Bronchial epithelial cell (primary cell): ENCODE measurements around the gene CAMK2D. TPM values are rescaled to one million over a fixed set of nuclear protein-coding genes. Genes with fewer than 3 reads are reported as not detected.

Experiments
- DNase-seq: peaks from one replicate; pipeline ENCODE4 v3.0.0-alpha.2; 2010; ENCODE audit warnings: low read depth
- FAIRE-seq: peaks from 2 replicates; lab custom pipeline; 2011; peaks lifted over from hg19 to GRCh38; lab: Jason Lieb, UNC
- H3K27me3 ChIP-seq: 2 replicates; pipeline ENCODE4 v1.5.1; 2011; ENCODE audit warnings: low read length; ENCODE audit not compliant: control insufficient read depth, insufficient read depth
- H3K36me3 ChIP-seq: 2 replicates; pipeline ENCODE4 v1.5.1; 2011; ENCODE audit warnings: low read length; ENCODE audit not compliant: control insufficient read depth, insufficient read depth
- H3K4me3 ChIP-seq: 2 replicates; pipeline ENCODE4 v1.5.1; 2011; ENCODE audit warnings: mild to moderate bottlenecking, low read depth, low read length, control low read depth
- total RNA-seq: library from RNA; depleted of rRNA; stranded (reverse); fragments of >200 nt; gene quantifications from 2 replicates; pipeline ENCODE4 v1.2.1, GENCODE V29; 2014
- TF ChIP-seq, protein P1 (sequence below): IDR thresholded peaks from 2 replicates; pipeline ENCODE4 v1.5.1; 2011; ENCODE audit warnings: mild to moderate bottlenecking, moderate library complexity, low read length, control low read depth, inconsistent platforms; ENCODE audit not compliant: insufficient read depth, severe bottlenecking

CAMK2D gene
- total RNA-seq, 1 donor from 2014 or later: 50.8 TPM

DNA sequence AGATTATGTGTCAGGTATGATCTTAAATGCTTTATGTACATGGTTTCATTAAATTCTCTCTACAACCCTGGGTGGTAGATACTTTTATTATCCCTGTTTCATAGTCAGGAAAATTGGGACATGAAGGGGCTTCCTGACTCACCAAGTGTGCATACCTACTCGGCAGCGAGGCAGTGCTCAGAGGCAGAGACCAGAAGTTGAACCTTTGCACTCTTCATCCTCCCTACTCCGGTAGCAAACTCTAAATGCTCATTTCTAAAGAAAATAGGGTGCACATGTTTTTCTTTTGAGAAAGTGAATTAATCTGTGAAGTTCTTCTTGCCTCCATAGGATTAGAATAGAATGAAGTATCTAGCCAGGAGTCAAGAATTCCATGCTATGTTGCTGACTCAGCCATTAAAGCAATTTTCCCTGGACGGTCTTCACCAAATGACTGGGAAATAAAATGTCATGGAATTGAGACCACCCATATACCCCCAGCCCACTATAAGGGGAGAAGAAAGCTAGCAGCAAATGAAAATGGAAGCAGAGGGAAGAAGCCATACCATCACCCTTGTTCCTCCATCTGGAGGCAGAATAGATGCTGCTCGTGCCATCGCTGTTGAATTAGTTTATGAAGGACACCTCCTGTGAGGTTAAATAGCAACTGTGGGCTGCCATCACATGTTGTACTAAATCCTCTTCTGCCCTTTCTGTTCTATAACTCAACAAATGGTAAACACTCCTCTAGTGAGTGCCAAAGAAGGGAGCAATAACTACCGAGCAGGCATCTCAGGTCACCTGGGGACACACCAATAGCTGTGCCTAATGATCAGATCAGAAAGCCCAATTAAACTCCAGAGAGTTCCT, 355.4 kb downstream of the CAMK2D start:
- Histone ChIP-seq H3K36me3 (no peaks in the 10 kb centered on the region), H3K4me3 (no peak overlapping the region), H3K27me3 (no peaks in the 10 kb centered on the region)
- FAIRE-seq: no peak
- TF ChIP-seq, protein P1, sequence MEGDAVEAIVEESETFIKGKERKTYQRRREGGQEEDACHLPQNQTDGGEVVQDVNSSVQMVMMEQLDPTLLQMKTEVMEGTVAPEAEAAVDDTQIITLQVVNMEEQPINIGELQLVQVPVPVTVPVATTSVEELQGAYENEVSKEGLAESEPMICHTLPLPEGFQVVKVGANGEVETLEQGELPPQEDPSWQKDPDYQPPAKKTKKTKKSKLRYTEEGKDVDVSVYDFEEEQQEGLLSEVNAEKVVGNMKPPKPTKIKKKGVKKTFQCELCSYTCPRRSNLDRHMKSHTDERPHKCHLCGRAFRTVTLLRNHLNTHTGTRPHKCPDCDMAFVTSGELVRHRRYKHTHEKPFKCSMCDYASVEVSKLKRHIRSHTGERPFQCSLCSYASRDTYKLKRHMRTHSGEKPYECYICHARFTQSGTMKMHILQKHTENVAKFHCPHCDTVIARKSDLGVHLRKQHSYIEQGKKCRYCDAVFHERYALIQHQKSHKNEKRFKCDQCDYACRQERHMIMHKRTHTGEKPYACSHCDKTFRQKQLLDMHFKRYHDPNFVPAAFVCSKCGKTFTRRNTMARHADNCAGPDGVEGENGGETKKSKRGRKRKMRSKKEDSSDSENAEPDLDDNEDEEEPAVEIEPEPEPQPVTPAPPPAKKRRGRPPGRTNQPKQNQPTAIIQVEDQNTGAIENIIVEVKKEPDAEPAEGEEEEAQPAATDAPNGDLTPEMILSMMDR: no peak
- no peak for DNase-seq

DNA sequence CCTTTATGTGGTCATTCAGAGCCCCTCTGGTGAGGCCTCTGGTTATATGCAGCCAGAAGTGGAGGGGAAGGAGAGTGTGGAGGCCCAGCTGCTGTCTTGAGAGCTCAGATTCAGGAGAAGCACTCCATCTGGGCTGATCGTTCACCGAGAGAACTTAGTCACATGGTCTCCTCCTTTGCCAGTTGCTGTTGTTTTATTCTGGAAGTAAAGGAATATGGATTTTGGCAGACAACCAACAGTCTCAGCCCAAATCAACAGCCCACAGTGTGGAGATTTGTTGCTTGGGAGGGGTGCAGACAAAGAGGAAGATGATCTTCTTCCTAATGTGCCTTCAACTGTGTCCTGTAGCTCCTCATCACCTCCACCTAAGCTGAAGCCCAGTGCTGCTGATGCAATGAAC, 356.7 kb downstream of the CAMK2D start:
- Histone ChIP-seq H3K36me3 (no peaks in the 10 kb centered on the region), H3K27me3 (no peaks in the 10 kb centered on the region), H3K4me3 (no peak overlapping the region)
- FAIRE-seq: no peak
- TF ChIP-seq, protein P1: no peak
- DNase-seq: no peak

DNA sequence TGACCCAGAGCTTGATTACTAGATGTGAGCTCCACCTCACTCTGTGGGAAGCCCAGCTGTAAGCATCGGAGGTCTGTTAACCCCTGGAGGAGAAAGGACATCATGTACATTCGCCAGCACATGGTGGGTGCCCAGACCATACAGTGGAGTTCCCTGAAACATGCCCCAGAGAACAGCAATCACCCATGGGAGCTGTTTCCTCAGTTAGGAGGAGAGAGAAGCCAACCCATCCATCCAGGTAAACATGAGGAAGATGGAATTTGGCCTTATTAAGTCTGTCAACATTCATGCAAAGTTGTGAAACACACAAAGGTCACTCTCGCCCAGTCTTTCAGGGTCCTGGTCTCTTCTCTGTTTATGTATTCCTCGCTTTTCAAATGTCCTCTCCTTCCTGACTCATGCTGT, 357.4 kb downstream of the CAMK2D start:
- TF ChIP-seq, protein P1: no peak
- Histone ChIP-seq H3K4me3 (no peak overlapping the region), H3K27me3 (no peaks in the 10 kb centered on the region), H3K36me3 (no peaks in the 10 kb centered on the region)
- no peak for FAIRE-seq
- DNase-seq: no peak

Other genes with a start within 250 kb of the CAMK2D start
- gene ARSJ, start 217.9 kb upstream of the CAMK2D start, total RNA-seq: 23.3 and 29.0 TPM in 2 replicates